ENCODE results near the gene AFF3.

DNA sequence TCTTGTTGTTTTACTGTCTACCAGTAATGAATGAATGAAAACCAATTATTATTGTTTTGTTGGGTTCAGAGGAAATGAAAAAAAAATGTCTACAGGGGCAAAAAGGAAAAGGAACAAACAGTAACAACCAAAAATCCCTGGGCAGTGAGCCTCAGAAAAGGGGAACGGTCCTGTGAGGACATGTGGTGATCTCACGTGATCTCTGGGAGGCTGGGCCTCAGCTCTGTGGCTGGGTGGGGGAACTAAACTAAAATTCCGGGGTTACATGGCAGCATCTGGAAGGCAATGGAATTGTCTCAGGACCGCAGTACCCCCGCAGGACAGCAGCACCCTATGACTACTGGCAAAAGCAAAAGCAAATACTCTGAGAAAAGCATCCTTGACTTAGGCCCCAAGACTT, 80.1 kb downstream of the AFF3 start:
- TF ChIP-seq, protein P1, sequence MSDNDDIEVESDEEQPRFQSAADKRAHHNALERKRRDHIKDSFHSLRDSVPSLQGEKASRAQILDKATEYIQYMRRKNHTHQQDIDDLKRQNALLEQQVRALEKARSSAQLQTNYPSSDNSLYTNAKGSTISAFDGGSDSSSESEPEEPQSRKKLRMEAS (IDR thresholded peaks at IDR 0.05), result no peak
- no peak for TF ChIP-seq EP300 (IDR thresholded peaks at IDR 0.05; ENCODE audit: borderline replicate concordance)
- no peak for TF ChIP-seq NFIC (IDR thresholded peaks at IDR 0.05)
- TF ChIP-seq TAF1 (IDR thresholded peaks at IDR 0.05; ENCODE audit: low read depth), result no peak
- no peak for TF ChIP-seq RAD21 (IDR thresholded peaks at IDR 0.05; ENCODE audit: low read depth)
- no peak for TF ChIP-seq EGR1 (IDR thresholded peaks at IDR 0.05)
- TF ChIP-seq, protein P2, sequence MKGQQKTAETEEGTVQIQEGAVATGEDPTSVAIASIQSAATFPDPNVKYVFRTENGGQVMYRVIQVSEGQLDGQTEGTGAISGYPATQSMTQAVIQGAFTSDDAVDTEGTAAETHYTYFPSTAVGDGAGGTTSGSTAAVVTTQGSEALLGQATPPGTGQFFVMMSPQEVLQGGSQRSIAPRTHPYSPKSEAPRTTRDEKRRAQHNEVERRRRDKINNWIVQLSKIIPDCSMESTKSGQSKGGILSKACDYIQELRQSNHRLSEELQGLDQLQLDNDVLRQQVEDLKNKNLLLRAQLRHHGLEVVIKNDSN (IDR thresholded peaks at IDR 0.05), result no peak
- TF ChIP-seq ZBTB7A (IDR thresholded peaks at IDR 0.05; ENCODE audit: low read depth), result no peak
- no peak for TF ChIP-seq YY1 (IDR thresholded peaks at IDR 0.05; ENCODE audit: low read depth)
- TF ChIP-seq, protein P3, sequence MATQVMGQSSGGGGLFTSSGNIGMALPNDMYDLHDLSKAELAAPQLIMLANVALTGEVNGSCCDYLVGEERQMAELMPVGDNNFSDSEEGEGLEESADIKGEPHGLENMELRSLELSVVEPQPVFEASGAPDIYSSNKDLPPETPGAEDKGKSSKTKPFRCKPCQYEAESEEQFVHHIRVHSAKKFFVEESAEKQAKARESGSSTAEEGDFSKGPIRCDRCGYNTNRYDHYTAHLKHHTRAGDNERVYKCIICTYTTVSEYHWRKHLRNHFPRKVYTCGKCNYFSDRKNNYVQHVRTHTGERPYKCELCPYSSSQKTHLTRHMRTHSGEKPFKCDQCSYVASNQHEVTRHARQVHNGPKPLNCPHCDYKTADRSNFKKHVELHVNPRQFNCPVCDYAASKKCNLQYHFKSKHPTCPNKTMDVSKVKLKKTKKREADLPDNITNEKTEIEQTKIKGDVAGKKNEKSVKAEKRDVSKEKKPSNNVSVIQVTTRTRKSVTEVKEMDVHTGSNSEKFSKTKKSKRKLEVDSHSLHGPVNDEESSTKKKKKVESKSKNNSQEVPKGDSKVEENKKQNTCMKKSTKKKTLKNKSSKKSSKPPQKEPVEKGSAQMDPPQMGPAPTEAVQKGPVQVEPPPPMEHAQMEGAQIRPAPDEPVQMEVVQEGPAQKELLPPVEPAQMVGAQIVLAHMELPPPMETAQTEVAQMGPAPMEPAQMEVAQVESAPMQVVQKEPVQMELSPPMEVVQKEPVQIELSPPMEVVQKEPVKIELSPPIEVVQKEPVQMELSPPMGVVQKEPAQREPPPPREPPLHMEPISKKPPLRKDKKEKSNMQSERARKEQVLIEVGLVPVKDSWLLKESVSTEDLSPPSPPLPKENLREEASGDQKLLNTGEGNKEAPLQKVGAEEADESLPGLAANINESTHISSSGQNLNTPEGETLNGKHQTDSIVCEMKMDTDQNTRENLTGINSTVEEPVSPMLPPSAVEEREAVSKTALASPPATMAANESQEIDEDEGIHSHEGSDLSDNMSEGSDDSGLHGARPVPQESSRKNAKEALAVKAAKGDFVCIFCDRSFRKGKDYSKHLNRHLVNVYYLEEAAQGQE (IDR thresholded peaks at IDR 0.05; ENCODE audit: low read depth), result no peak
- no peak for TF ChIP-seq CEBPB (IDR thresholded peaks at IDR 0.05)
- TF ChIP-seq FOXM1 (IDR thresholded peaks at IDR 0.05; ENCODE audit: borderline replicate concordance, low read depth), result no peak

All from Ishikawa (cell line).